Measurements from ENCODE around the gene C15orf61.

- TF ChIP-seq CTCF (IDR thresholded peaks at IDR 0.05) (no peak), POLR2AphosphoS5 (IDR thresholded peaks at IDR 0.05) (no peak)
These were observed 26.9 kb downstream of the C15orf61 start for GRCh38 chr15:67547836-67548235.
